CD14-positive monocyte (primary cell): ENCODE measurements around the gene ERGIC1. TPM values are rescaled to one million over a fixed set of nuclear protein-coding genes. Genes with fewer than 3 reads are reported as not detected.
A peak's percentile ranks its signal among the peaks of the same experiment; 100 is the strongest.

Experiments used
- DNase-seq, 3 donors: peaks; one replicate each; pipeline ENCODE4 v3.0.0-alpha.2; 2011 to 2022
- H2AFZ ChIP-seq: 2 replicates; pipeline ENCODE4 v1.6.0; 2012; ENCODE audit warnings: mild to moderate bottlenecking, low read depth, low read length, inconsistent platforms; ENCODE audit not compliant: insufficient read depth, poor library complexity, severe bottlenecking
- H3K27ac ChIP-seq, 2 donors: 1 replicate in 1 of 2; 2 replicates in 1 of 2; pipeline ENCODE4 v1.5.1; 2012 to 2013; ENCODE audit warnings: low read length in 2 of 2, control low read depth in 1 of 2, inconsistent platforms in 1 of 2, low read depth in 1 of 2, mild to moderate bottlenecking in 1 of 2
- H3K27me3 ChIP-seq, 2 donors: one replicate each; pipeline versions ENCODE4 v1.6.0 to v1.6.1; 2011 to 2013; ENCODE audit warnings: low read length in 2 of 2; ENCODE audit not compliant: control insufficient read depth in 2 of 2, insufficient read depth in 2 of 2
- H3K36me3 ChIP-seq, 2 donors: replicated peaks in 1 of 2; 1 replicate in 1 of 2; 2 replicates in 1 of 2; pipeline versions ENCODE4 v1.5.1 to v1.6.1; 2012 to 2013; ENCODE audit warnings: low read length in 2 of 2, control low read depth in 1 of 2, inconsistent platforms in 1 of 2, mild to moderate bottlenecking in 1 of 2; ENCODE audit not compliant: insufficient read depth in 2 of 2, control insufficient read depth in 1 of 2
- H3K4me1 ChIP-seq, 2 donors: 1 replicate in 1 of 2; 2 replicates in 1 of 2; pipeline versions ENCODE4 v1.5.1 to v1.6.1; 2012 to 2013; ENCODE audit warnings: low read length in 2 of 2, control low read depth in 1 of 2, inconsistent platforms in 1 of 2, mild to moderate bottlenecking in 1 of 2, moderate library complexity in 1 of 2; ENCODE audit not compliant: insufficient read depth in 2 of 2, control insufficient read depth in 1 of 2
- H3K4me2 ChIP-seq: replicated peaks from 2 replicates; pipeline ENCODE3; 2012; ENCODE audit warnings: low read length, moderate library complexity, mild to moderate bottlenecking; ENCODE audit not compliant: poor library complexity, severe bottlenecking; ENCODE audit errors: extremely low read depth
- H3K4me3 ChIP-seq, 3 experiments: fragments of 200-600 bp in 1 of 3; sonication (generic) in 1 of 3; replicated peaks in 1 of 3; 1 replicate in 2 of 3; 2 replicates in 1 of 3; pipeline ENCODE4 v1.5.1; 2011 to 2013; ENCODE audit warnings: low read length in 3 of 3, mild to moderate bottlenecking in 3 of 3, control low read depth in 2 of 3, low read depth in 2 of 3, inconsistent platforms in 1 of 3, moderate library complexity in 1 of 3
- H3K79me2 ChIP-seq: 2 replicates; pipeline ENCODE4 v1.6.0; 2012; ENCODE audit warnings: mild to moderate bottlenecking, control low read depth, inconsistent platforms, low read length, moderate library complexity; ENCODE audit not compliant: insufficient read depth
- H3K9ac ChIP-seq: 2 replicates; pipeline ENCODE4 v1.6.0; 2017; ENCODE audit warnings: low read length, mild to moderate bottlenecking; ENCODE audit not compliant: insufficient read depth, poor library complexity, severe bottlenecking
- H3K9me3 ChIP-seq, 2 donors: replicated peaks in 1 of 2; 1 replicate in 1 of 2; 2 replicates in 1 of 2; pipeline versions ENCODE4 v1.5.1 to v1.6.1; 2012 to 2013; ENCODE audit warnings: low read length in 2 of 2, control low read depth in 1 of 2; ENCODE audit not compliant: control insufficient read depth in 1 of 2, insufficient read depth in 1 of 2
- H4K20me1 ChIP-seq: 2 replicates; pipeline ENCODE4 v1.6.0; 2012; ENCODE audit warnings: mild to moderate bottlenecking, low read length, control low read depth, moderate library complexity; ENCODE audit not compliant: insufficient read depth
- H3K27ac Mint-ChIP-seq, 7 donors: one replicate each; pipeline ENCODE4 v1.8.0; 2020; ENCODE audit warnings: mild to moderate bottlenecking in 7 of 7, mixed read lengths in 7 of 7, moderate library complexity in 6 of 7, inconsistent platforms in 2 of 7
- H3K27me3 Mint-ChIP-seq, 3 donors: one replicate each; pipeline ENCODE4 v1.8.0; 2021 to 2022; ENCODE audit warnings: low read depth in 3 of 3, mild to moderate bottlenecking in 3 of 3, mixed read lengths in 3 of 3, moderate library complexity in 3 of 3, inconsistent platforms in 1 of 3
- H3K36me3 Mint-ChIP-seq, 2 donors: one replicate each; pipeline ENCODE4 v1.8.0; 2020; ENCODE audit warnings: mixed read lengths in 2 of 2, inconsistent platforms in 1 of 2, mild to moderate bottlenecking in 1 of 2
- H3K4me1 Mint-ChIP-seq: one replicate; pipeline ENCODE4 v1.8.0; 2020; ENCODE audit warnings: mild to moderate bottlenecking, mixed read lengths
- H3K4me3 Mint-ChIP-seq, 2 donors: one replicate each; pipeline ENCODE4 v1.8.0; 2020; ENCODE audit warnings: mild to moderate bottlenecking in 2 of 2, mixed read lengths in 2 of 2, moderate library complexity in 1 of 2
- H3K9me3 Mint-ChIP-seq, 7 donors: one replicate each; pipeline ENCODE4 v1.8.0; 2020 to 2022; ENCODE audit warnings: mixed read lengths in 7 of 7, mild to moderate bottlenecking in 6 of 7, moderate library complexity in 6 of 7, inconsistent platforms in 2 of 7
- CTCF ChIP-seq: fragments of 200-600 bp; IDR thresholded peaks from one replicate; pipeline ENCODE4 v1.8.0; 2022; ENCODE audit warnings: antibody characterized with exemption, mild to moderate bottlenecking
- WGBS: methylation state at CpG from one replicate; pipeline ENCODE4 v1.1.5; 2013; ENCODE audit warnings: missing lambda C conversion rate; ENCODE audit not compliant: insufficient coverage; 5-methylcytosine and 5-hydroxymethylcytosine counted together
- intact Hi-C, 2 donors: fragments of 100-400 bp; cut with micrococcal nuclease; formaldehyde crosslinking; loops; one replicate each; pipeline versions ENCODE4 v1.15.0 to v1.15.1; 2023
- polyA plus RNA-seq, 3 donors: library from polyadenylated mRNA; depleted of rRNA in 1 of 3; unstranded in 2 of 3; stranded (reverse) in 1 of 3; fragments of 300-500 nt in 2 of 3; fragments of >200 nt in 1 of 3; fragmentation: Illumina TruSeq in 2 of 3; gene quantifications; 1 replicate in 2 of 3; 2 replicates in 1 of 3; pipeline ENCODE4 v1.2.3, GENCODE V29; 2012 to 2021

The ERGIC1 gene
- polyA plus RNA-seq, 3 donors = 28.3 to 76.2 (median 34.1) TPM

GRCh38 chr5:172867761-172868435, 33.8 kb downstream of the ERGIC1 start:
- TF ChIP-seq CTCF = no peak
- Mint-ChIP-seq H3K36me3 (peaks cover 17 to 19% of the 10 kb centered on the region in 2 donors), H3K4me1 (peaks cover 10% of the 10 kb centered on the region), H3K27me3 (peaks cover 3 to 9% (median 8%) of the 10 kb centered on the region in 3 donors), H3K4me3 (no peak overlapping the region), H3K27ac (no peak overlapping the region), H3K9me3 (no peaks in the 10 kb centered on the region)
- Histone ChIP-seq H3K9ac (no peak overlapping the region), H3K4me3 (no peak overlapping the region), H2AFZ (no peak overlapping the region), H3K36me3 (peaks cover 0 to 6% of the 10 kb centered on the region in 2 donors), H4K20me1 (no peaks in the 10 kb centered on the region), H3K79me2 (no peaks in the 10 kb centered on the region), H3K9me3 (no peaks in the 10 kb centered on the region), H3K4me1 (peaks cover 14 to 28% of the 10 kb centered on the region in 2 donors), H3K27me3 (no peaks in the 10 kb centered on the region), H3K27ac (no peak overlapping the region), H3K4me2 (no peak overlapping the region)
- DNase-seq = no peak
- intact Hi-C loops = no loop called here
- WGBS = 86% methylated on average over 6 of the region's 11 CpGs

GRCh38 chr5:172868436-172868923, 34.4 kb downstream of the ERGIC1 start:
- no peak overlapping the region for H2AFZ ChIP-seq
- no peak overlapping the region for H3K4me3 ChIP-seq
- TF ChIP-seq CTCF = no peak
- H3K27ac Mint-ChIP-seq = peak overlapping the region in 1 of 7 donors; percentile 30
- H3K79me2 ChIP-seq = no peaks in the 10 kb centered on the region
- H3K9ac ChIP-seq = no peak overlapping the region
- DNase-seq = peak in 1 of 3 donors; percentile 21
- peaks cover 14 to 28% of the 10 kb centered on the region in 2 donors for H3K4me1 ChIP-seq
- no peaks in the 10 kb centered on the region for H4K20me1 ChIP-seq
- no peaks in the 10 kb centered on the region for H3K9me3 ChIP-seq
- peaks cover 12% of the 10 kb centered on the region for H3K4me1 Mint-ChIP-seq
- no peak overlapping the region for H3K4me3 Mint-ChIP-seq
- no peak overlapping the region for H3K4me2 ChIP-seq
- WGBS = 58% methylated on average over 2 of the region's 9 CpGs
- H3K36me3 Mint-ChIP-seq = peaks cover 16 to 20% of the 10 kb centered on the region in 2 donors
- intact Hi-C loops = no loop called here
- no peaks in the 10 kb centered on the region for H3K9me3 Mint-ChIP-seq
- peaks cover 0 to 3% of the 10 kb centered on the region in 2 donors for H3K27me3 ChIP-seq
- peaks cover 6 to 10% (median 9%) of the 10 kb centered on the region in 3 donors for H3K27me3 Mint-ChIP-seq
- H3K36me3 ChIP-seq = peaks cover 0 to 6% of the 10 kb centered on the region in 2 donors
- H3K27ac ChIP-seq = no peak overlapping the region
